Thymus (tissue), 11 donors: ENCODE measurements around the gene GNAI1. TPM values are rescaled to one million over a fixed set of nuclear protein-coding genes. Genes with fewer than 3 reads are reported as not detected.

Experiments used
- DNase-seq, 9 donors: peaks; one replicate each; pipeline ENCODE4 v3.0.0-alpha.2; 2013; ENCODE audit warnings: low spot score in 9 of 9, low read depth in 6 of 9, missing footprints in 1 of 9
- H3K27ac ChIP-seq, 2 donors: one replicate each; pipeline ENCODE4 v1.5.1; 2013; ENCODE audit warnings: control low read depth in 1 of 2, low read depth in 1 of 2, low read length in 1 of 2, mild to moderate bottlenecking in 1 of 2, moderate library complexity in 1 of 2
- H3K27me3 ChIP-seq, 2 donors: one replicate each; pipeline ENCODE4 v1.5.1; 2013; ENCODE audit warnings: low read length in 1 of 2; ENCODE audit not compliant: control insufficient read depth in 2 of 2, insufficient read depth in 1 of 2
- H3K36me3 ChIP-seq, 2 donors: one replicate each; pipeline ENCODE4 v1.5.1; 2013; ENCODE audit warnings: low read length in 1 of 2, mild to moderate bottlenecking in 1 of 2, moderate library complexity in 1 of 2; ENCODE audit not compliant: control insufficient read depth in 2 of 2, insufficient read depth in 2 of 2
- H3K4me1 ChIP-seq, 2 donors: one replicate each; pipeline ENCODE4 v1.5.1; 2013; ENCODE audit warnings: low read length in 2 of 2; ENCODE audit not compliant: control insufficient read depth in 2 of 2, insufficient read depth in 2 of 2
- H3K4me3 ChIP-seq, 2 donors: one replicate each; pipeline ENCODE4 v1.5.1; 2013; ENCODE audit warnings: low read length in 2 of 2, control low read depth in 1 of 2, mild to moderate bottlenecking in 1 of 2
- H3K9me3 ChIP-seq, 2 donors: one replicate each; pipeline ENCODE4 v1.5.1; 2013; ENCODE audit warnings: low read length in 1 of 2, mild to moderate bottlenecking in 1 of 2; ENCODE audit not compliant: control insufficient read depth in 2 of 2, insufficient read depth in 1 of 2
- WGBS: extraction: QIAGEN DNeasy Blood & Tissue Kit; methylation state at CpG from one replicate; pipeline ENCODE4 v1.1.7; 2013; 5-methylcytosine and 5-hydroxymethylcytosine counted together
- polyA plus RNA-seq: library from polyadenylated mRNA; stranded (reverse); fragments of 200-250 nt; gene quantifications from one replicate; pipeline ENCODE4 v1.2.3, GENCODE V29; 2013
- total RNA-seq: library from RNA; stranded (reverse); fragments of 120-200 nt; gene quantifications from one replicate; pipeline ENCODE4 v1.2.4, GENCODE V29; 2013
- donor health status: healthy.

The GNAI1 gene
- total and polyA plus RNA-seq, 2 donors: 10.2 to 12.6 TPM

GRCh38 chr7:80136261-80137055, 1.8 kb downstream of the GNAI1 start:
- 55% methylated on average over 4 of the region's 4 CpGs for WGBS
- Histone ChIP-seq H3K4me1 (peaks cover 4 to 18% of the 10 kb centered on the region in 2 donors), H3K36me3 (no peaks in the 10 kb centered on the region), H3K27ac (no peak overlapping the region), H3K9me3 (no peaks in the 10 kb centered on the region), H3K4me3 (peak overlapping the region in 1 of 2 donors; percentile 64), H3K27me3 (peaks cover 10 to 42% of the 10 kb centered on the region in 2 donors)
- no peak for DNase-seq

DNA sequence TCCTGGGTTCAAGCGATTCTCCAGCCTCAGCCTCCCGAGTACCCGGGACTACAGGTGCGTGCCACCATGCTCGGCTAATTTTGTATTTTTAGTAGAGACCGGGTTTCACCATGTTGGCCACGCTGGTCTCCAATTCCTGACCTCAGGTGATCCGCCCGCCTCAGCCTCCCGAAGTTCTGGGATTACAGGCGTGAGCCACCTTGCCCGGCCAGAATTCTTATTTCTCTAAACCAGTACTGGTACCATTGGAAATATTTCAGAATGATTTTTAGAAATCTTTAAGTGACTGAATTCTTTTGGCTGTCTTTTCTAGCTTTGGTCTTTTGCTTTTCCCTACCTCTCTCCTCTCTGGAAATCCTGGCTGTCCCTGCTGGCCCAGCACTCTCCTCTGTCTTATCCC, 2.8 kb downstream of the GNAI1 start:
- no peak overlapping the region for H3K27ac ChIP-seq
- DNase-seq: no peak
- peaks cover 4 to 18% of the 10 kb centered on the region in 2 donors for H3K4me1 ChIP-seq
- peaks cover 10 to 42% of the 10 kb centered on the region in 2 donors for H3K27me3 ChIP-seq
- no peaks in the 10 kb centered on the region for H3K36me3 ChIP-seq
- 75% methylated on average over 12 of the region's 12 CpGs for WGBS
- H3K9me3 ChIP-seq: no peaks in the 10 kb centered on the region
- H3K4me3 ChIP-seq: no peak overlapping the region

DNA sequence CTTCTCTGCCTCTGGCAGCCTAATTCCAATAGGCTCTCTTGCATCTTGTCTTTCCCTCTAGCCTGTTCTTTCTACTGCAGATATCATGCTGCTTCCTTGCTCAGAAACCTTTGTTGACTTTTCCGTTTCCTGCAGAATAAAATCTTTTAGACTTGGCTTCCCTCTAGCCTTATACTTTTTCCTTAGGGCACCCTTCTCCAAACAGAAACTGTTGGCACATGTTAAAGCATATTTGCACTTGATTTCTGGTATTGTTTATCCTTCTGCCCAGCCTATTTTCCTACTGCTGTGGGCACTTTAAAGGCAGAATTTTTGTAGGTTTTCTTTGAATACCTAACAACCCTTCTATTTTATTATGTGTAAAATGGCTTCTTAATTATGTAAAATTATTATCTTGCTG, 4.6 kb downstream of the GNAI1 start:
- no peak overlapping the region for H3K4me3 ChIP-seq
- no peaks in the 10 kb centered on the region for H3K36me3 ChIP-seq
- peaks cover 10 to 37% of the 10 kb centered on the region in 2 donors for H3K27me3 ChIP-seq
- WGBS: 97% methylated on average over 1 of the region's 1 CpG
- no peak overlapping the region for H3K27ac ChIP-seq
- H3K4me1 ChIP-seq: peaks cover 4 to 8% of the 10 kb centered on the region in 2 donors
- DNase-seq: no peak
- no peaks in the 10 kb centered on the region for H3K9me3 ChIP-seq

- Histone ChIP-seq H3K4me3 (no peak overlapping the region), H3K27me3 (peaks cover 6 to 28% of the 10 kb centered on the region in 2 donors), H3K9me3 (no peaks in the 10 kb centered on the region), H3K4me1 (peaks cover 4 to 5% of the 10 kb centered on the region in 2 donors), H3K36me3 (no peaks in the 10 kb centered on the region), H3K27ac (no peak overlapping the region)
- 98% methylated on average over 4 of the region's 4 CpGs for WGBS
- no peak for DNase-seq
Measured at GRCh38 chr7:80140388-80140787, 5.8 kb downstream of the GNAI1 start.

DNA sequence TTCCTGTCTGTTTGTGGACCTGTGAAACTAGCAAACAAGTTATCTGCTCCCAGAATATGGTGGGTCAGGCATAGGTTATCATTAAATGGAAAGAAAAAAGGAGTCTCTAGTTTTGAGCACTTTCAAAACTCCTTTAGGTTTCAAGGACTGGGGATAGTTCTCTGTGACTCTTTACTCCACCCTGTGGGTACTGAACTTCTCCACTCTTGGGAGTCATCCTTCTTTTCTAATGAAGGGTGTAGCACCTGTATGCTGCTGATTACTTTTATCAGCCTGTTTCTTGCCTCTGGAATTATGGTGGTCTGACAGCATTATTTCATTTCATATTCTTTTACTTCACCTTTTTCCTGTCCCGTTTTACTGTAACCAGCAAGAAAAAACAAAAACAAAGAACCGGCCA, 6.7 kb downstream of the GNAI1 start:
- 90% methylated on average over 2 of the region's 2 CpGs for WGBS
- H3K27me3 ChIP-seq: peaks cover 6 to 18% of the 10 kb centered on the region in 2 donors
- H3K36me3 ChIP-seq: no peaks in the 10 kb centered on the region
- no peaks in the 10 kb centered on the region for H3K4me1 ChIP-seq
- no peak overlapping the region for H3K4me3 ChIP-seq
- H3K9me3 ChIP-seq: no peaks in the 10 kb centered on the region
- H3K27ac ChIP-seq: no peak overlapping the region
- no peak for DNase-seq

DNA sequence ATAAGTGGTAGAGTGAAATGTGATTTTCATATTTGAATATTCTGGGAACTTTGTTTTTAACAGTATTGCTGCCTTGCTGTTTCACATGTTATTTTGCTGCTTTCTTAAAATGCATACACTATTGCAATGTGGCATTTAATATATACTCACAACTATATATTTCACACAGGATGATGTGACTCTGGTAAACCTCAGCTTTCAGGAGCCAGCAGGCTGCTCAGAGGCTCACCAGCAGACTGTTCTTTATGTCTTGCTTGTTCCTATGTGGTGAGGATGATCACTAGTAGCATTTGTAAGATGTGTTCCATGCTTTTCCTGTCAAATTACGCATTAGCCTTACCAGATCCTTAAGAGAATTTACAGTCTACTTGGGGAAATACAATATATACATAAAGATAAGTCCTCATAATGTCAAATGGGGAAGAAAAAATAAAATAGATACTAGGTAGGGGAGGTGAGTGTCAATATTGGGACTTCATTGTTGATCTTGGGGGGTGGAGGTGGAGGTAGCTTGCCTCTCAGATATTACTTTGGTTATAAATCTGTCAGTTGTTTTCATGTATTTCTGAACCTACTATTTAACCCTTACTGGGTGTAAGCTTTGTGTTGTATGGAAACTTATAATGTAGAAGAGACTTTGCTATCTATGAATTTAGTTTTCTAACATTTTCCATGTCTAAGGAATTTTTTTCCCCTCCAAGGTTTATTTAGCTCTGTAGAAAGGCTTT, 8.4 kb downstream of the GNAI1 start:
- no peaks in the 10 kb centered on the region for H3K9me3 ChIP-seq
- 96% methylated on average over 1 of the region's 1 CpG for WGBS
- DNase-seq: no peak
- H3K27ac ChIP-seq: no peak overlapping the region
- peaks cover 2 to 4% of the 10 kb centered on the region in 2 donors for H3K27me3 ChIP-seq
- no peak overlapping the region for H3K4me3 ChIP-seq
- H3K36me3 ChIP-seq: no peaks in the 10 kb centered on the region
- H3K4me1 ChIP-seq: no peaks in the 10 kb centered on the region

DNA sequence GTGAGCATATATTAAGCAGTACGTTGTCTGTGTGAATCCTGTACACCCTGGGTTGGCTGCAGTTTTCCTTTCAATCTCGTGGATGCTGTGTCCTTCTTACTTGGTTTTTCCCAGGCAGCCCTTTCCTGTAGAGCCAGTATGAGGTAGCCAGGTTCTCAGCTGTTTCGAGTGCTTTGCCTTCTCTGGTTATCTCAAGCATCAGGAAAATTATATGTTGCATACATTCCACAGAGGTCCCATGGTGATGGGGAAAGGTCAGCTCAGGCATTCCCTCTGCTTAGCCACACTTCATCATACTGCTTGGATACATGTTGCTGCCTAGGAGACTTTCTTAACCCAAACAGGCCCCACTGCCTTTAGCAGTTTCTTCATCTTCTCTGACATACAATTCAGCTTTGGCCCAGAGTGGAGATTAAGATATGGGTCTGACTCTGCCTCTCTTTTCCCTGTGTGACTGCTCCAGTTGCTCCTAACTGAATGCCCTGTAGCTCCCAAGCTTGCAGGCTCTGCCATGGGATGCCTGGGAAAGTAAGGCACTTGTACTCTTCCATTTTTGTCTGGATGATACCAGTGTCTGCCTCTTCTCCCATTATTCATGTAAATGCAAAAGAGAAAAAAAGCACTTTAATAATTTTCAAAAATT, 11.3 kb downstream of the GNAI1 start:
- no peak overlapping the region for H3K4me3 ChIP-seq

GRCh38 chr7:80146545-80147182, 12.0 kb downstream of the GNAI1 start:
- Histone ChIP-seq H3K27me3 (no peaks in the 10 kb centered on the region), H3K27ac (no peak overlapping the region), H3K9me3 (no peaks in the 10 kb centered on the region), H3K36me3 (no peaks in the 10 kb centered on the region), H3K4me1 (peaks cover 0 to 3% of the 10 kb centered on the region in 2 donors), H3K4me3 (no peak overlapping the region)
- DNase-seq: no peak
- WGBS: 96% methylated on average over 4 of the region's 4 CpGs

More for the DNA sequence above, 11.3 kb downstream of the GNAI1 start:
- Histone ChIP-seq H3K36me3 (no peaks in the 10 kb centered on the region), H3K4me1 (peaks cover 0 to 1% of the 10 kb centered on the region in 2 donors), H3K27me3 (no peaks in the 10 kb centered on the region), H3K27ac (no peak overlapping the region), H3K9me3 (no peaks in the 10 kb centered on the region)
- 92% methylated on average over 3 of the region's 3 CpGs for WGBS
- DNase-seq: no peak
